ENCODE results near the gene SYCP2L.

Gene SYCP2L

GRCh38 chr6:10956776-10957175, 69.9 kb downstream of the SYCP2L start:
- TF ChIP-seq ZNF701 (tag by site-specific recombination; IDR thresholded peaks at IDR 0.05) (no peak), ZNF626 (tag by site-specific recombination; IDR thresholded peaks at IDR 0.05) (no peak), TSHZ1 (tag by site-specific recombination; IDR thresholded peaks at IDR 0.05; ENCODE audit: borderline replicate concordance) (no peak), ZNF645 (tag by site-specific recombination; IDR thresholded peaks at IDR 0.05) (no peak), HOXD13 (CRISPR knock-in tag; IDR thresholded peaks at IDR 0.05; ENCODE audit: borderline replicate concordance) (no peak), KLF9 (tag by site-specific recombination; IDR thresholded peaks at IDR 0.05; ENCODE audit: low read depth) (no peak), ZNF138 (tag by site-specific recombination; IDR thresholded peaks at IDR 0.05; ENCODE audit: borderline replicate concordance) (no peak), KLF1 (tag by site-specific recombination; IDR thresholded peaks at IDR 0.05) (no peak), ZNF324 (tag by site-specific recombination; IDR thresholded peaks at IDR 0.05) (no peak), ZNF266 (tag by site-specific recombination; IDR thresholded peaks at IDR 0.05; ENCODE audit: low read depth) (no peak), PRDM1 (tag by site-specific recombination; IDR thresholded peaks at IDR 0.05) (no peak), SP3 (tag by site-specific recombination; IDR thresholded peaks at IDR 0.05) (no peak), ZNF211 (tag by site-specific recombination; IDR thresholded peaks at IDR 0.05; ENCODE audit: low read depth) (no peak), ZNF768 (tag by site-specific recombination; IDR thresholded peaks at IDR 0.05) (no peak), SCRT1 (tag by site-specific recombination; IDR thresholded peaks at IDR 0.05; ENCODE audit: borderline replicate concordance) (no peak), ZSCAN30 (tag by site-specific recombination; IDR thresholded peaks at IDR 0.05) (no peak), ZNF18 (tag by site-specific recombination; IDR thresholded peaks at IDR 0.05) (no peak), ZBTB10 (tag by site-specific recombination; IDR thresholded peaks at IDR 0.05) (no peak), ZFP41 (tag by site-specific recombination; IDR thresholded peaks at IDR 0.05; ENCODE audit: borderline replicate concordance) (no peak), ZNF639 (tag by site-specific recombination; IDR thresholded peaks at IDR 0.05) (no peak)
- ChIA-PET POLR2A (no interaction called here), CTCF (interaction anchor here (0.6 to 8.2 kb wide), 5 partner anchors 14 to 539 kb away, joined by 3 to 174 read pairs (median 6); no protein-coding TSS in a partner anchor)
- Histone ChIP-seq H3K4me3 (ENCODE audit: low read depth, low read length) (no peak overlapping the region), H3K4me1 (ENCODE audit: control insufficient read depth, insufficient read depth, low read length) (no peaks in the 10 kb centered on the region), H3K27ac (ENCODE audit: extremely low read depth, low read depth, low read length) (no peak overlapping the region), H3K9me3 (ENCODE audit: control insufficient read depth, insufficient read depth, low read depth, low read length) (no peaks in the 10 kb centered on the region), H3K36me3 (ENCODE audit: control insufficient read depth in 2 of 2, insufficient read depth in 1 of 2, low read length in 2 of 2) (peaks cover 0 to 7% of the 10 kb centered on the region in 2 experiments; a peak in 1 of 3 replicates)
